Endothelial cell (in vitro differentiated cells): ENCODE measurements around the gene TUBA8. TPM values are rescaled to one million over a fixed set of nuclear protein-coding genes. Genes with fewer than 3 reads are reported as not detected.

Experiments
- DNase-seq: peaks from one replicate; pipeline ENCODE4 v3.0.0; 2021; ENCODE audit warnings: low spot score
- H3K27ac Mint-ChIP-seq: one replicate; pipeline ENCODE4 v1.8.0; 2021; ENCODE audit warnings: mixed read lengths, inconsistent platforms; ENCODE audit not compliant: unreplicated experiment
- H3K27me3 Mint-ChIP-seq: one replicate; pipeline ENCODE4 v1.8.0; 2021; ENCODE audit warnings: mild to moderate bottlenecking, moderate library complexity, mixed read lengths, inconsistent platforms; ENCODE audit not compliant: unreplicated experiment
- H3K36me3 Mint-ChIP-seq: one replicate; pipeline ENCODE4 v1.8.0; 2021; ENCODE audit warnings: mild to moderate bottlenecking, low read depth, mixed read lengths, inconsistent platforms; ENCODE audit not compliant: unreplicated experiment
- H3K4me1 Mint-ChIP-seq: one replicate; pipeline ENCODE4 v1.8.0; 2021; ENCODE audit warnings: mild to moderate bottlenecking, mixed read lengths, inconsistent platforms; ENCODE audit not compliant: unreplicated experiment
- H3K4me3 Mint-ChIP-seq: one replicate; pipeline ENCODE4 v1.8.0; 2021; ENCODE audit warnings: mild to moderate bottlenecking, mixed read lengths, inconsistent platforms; ENCODE audit not compliant: unreplicated experiment
- H3K9me3 Mint-ChIP-seq: one replicate; pipeline ENCODE4 v1.8.0; 2021; ENCODE audit warnings: mixed read lengths, inconsistent platforms; ENCODE audit not compliant: unreplicated experiment
- CTCF ChIP-seq: fragments of 200-600 bp; sonication (generic); IDR thresholded peaks from one replicate; pipeline ENCODE4 v1.5.0; 2021; ENCODE audit warnings: antibody characterized with exemption; ENCODE audit not compliant: unreplicated experiment
- total RNA-seq: library from RNA; stranded (reverse); fragmentation: NEBNext Ultra II Directional; extraction: Animal tissue kit (Norgen Biotek cat#: 25700); gene quantifications from one replicate; pipeline ENCODE4 v1.2.1, GENCODE V29; 2021; ENCODE audit not compliant: unreplicated experiment

TUBA8 gene
- total RNA-seq, 1 donor from 2014 or later: 0.46 TPM

- Mint-ChIP-seq H3K9me3 (no peaks in the 10 kb centered on the region), H3K4me3 (no peak overlapping the region), H3K27ac (no peak overlapping the region), H3K4me1 (peaks cover 14% of the 10 kb centered on the region), H3K27me3 (peaks cover 2% of the 10 kb centered on the region), H3K36me3 (peaks cover 44% of the 10 kb centered on the region)
- TF ChIP-seq CTCF: no peak
- no peak for DNase-seq
Measured at GRCh38 chr22:18082467-18082866, 28.1 kb upstream of the TUBA8 start.

- peaks cover 2% of the 10 kb centered on the region for H3K27me3 Mint-ChIP-seq
Measured at GRCh38 chr22:18083406-18083805, 27.2 kb upstream of the TUBA8 start.

GRCh38 chr22:18085188-18085587, 25.4 kb upstream of the TUBA8 start:
- H3K4me3 Mint-ChIP-seq: no peak overlapping the region
- H3K9me3 Mint-ChIP-seq: no peaks in the 10 kb centered on the region
- H3K4me1 Mint-ChIP-seq: peaks cover 9% of the 10 kb centered on the region
- DNase-seq: no peak
- peaks cover 40% of the 10 kb centered on the region for H3K36me3 Mint-ChIP-seq
- no peak for TF ChIP-seq CTCF
- no peak overlapping the region for H3K27ac Mint-ChIP-seq
- no peaks in the 10 kb centered on the region for H3K27me3 Mint-ChIP-seq

More at GRCh38 chr22:18083406-18083805, 27.2 kb upstream of the TUBA8 start:
- H3K4me3 Mint-ChIP-seq: no peak overlapping the region
- no peak for TF ChIP-seq CTCF
- no peak overlapping the region for H3K27ac Mint-ChIP-seq
- no peak for DNase-seq
- peaks cover 19% of the 10 kb centered on the region for H3K4me1 Mint-ChIP-seq
- H3K9me3 Mint-ChIP-seq: no peaks in the 10 kb centered on the region
- peaks cover 44% of the 10 kb centered on the region for H3K36me3 Mint-ChIP-seq

GRCh38 chr22:18087350-18087855, 23.2 kb upstream of the TUBA8 start:
- Mint-ChIP-seq H3K36me3 (peaks cover 26% of the 10 kb centered on the region), H3K4me3 (no peak overlapping the region), H3K9me3 (no peaks in the 10 kb centered on the region), H3K27me3 (peaks cover 4% of the 10 kb centered on the region), H3K4me1 (peaks cover 9% of the 10 kb centered on the region), H3K27ac (no peak overlapping the region)
- DNase-seq: no peak
- no peak for TF ChIP-seq CTCF

GRCh38 chr22:18088825-18089568, 21.6 kb upstream of the TUBA8 start:
- no peaks in the 10 kb centered on the region for H3K9me3 Mint-ChIP-seq
- no peak for DNase-seq
- no peak for TF ChIP-seq CTCF
- peaks cover 6% of the 10 kb centered on the region for H3K27me3 Mint-ChIP-seq
- H3K36me3 Mint-ChIP-seq: peaks cover 20% of the 10 kb centered on the region
- H3K4me1 Mint-ChIP-seq: peaks cover 9% of the 10 kb centered on the region
- no peak overlapping the region for H3K4me3 Mint-ChIP-seq
- H3K27ac Mint-ChIP-seq: no peak overlapping the region
